HG02973 (cell line): Measurements from ENCODE around the gene FMNL2.
"Not testable (repeated sequence)": the region's sequence is repeated elsewhere in the genome, so short reads cannot be mapped to it uniquely, and the experiment has no call there.

Experiments
- ATAC-seq: cut with Tn5 transposase; IDR thresholded peaks from one replicate; pipeline ENCODE4 v1.9.1; 2021; ENCODE audit warnings: moderate library complexity; ENCODE audit not compliant: unreplicated experiment

The FMNL2 gene

GRCh38 chr2:152466980-152467676, 132.2 kb downstream of the FMNL2 start:
- ATAC-seq: peak; percentile 89

- no peak for ATAC-seq
Observed at GRCh38 chr2:152467677-152468410, 132.9 kb downstream of the FMNL2 start.

- ATAC-seq: no peak
Observed at GRCh38 chr2:152468899-152469692, 134.1 kb downstream of the FMNL2 start.

GRCh38 chr2:152470861-152471854, 136.2 kb downstream of the FMNL2 start:
- no peak for ATAC-seq

- ATAC-seq: no peak
Observed at GRCh38 chr2:152472481-152472887, 137.5 kb downstream of the FMNL2 start.

- no peak for ATAC-seq
Observed at GRCh38 chr2:152473151-152473857, 138.3 kb downstream of the FMNL2 start.

- not testable (repeated sequence) for ATAC-seq
Observed at GRCh38 chr2:152474523-152474922, 139.5 kb downstream of the FMNL2 start.

GRCh38 chr2:152475982-152476381, 141.0 kb downstream of the FMNL2 start:
- no peak for ATAC-seq

GRCh38 chr2:152477347-152478092, 142.5 kb downstream of the FMNL2 start:
- no peak for ATAC-seq

GRCh38 chr2:152479282-152479681, 144.3 kb downstream of the FMNL2 start:
- ATAC-seq: no peak

- no peak for ATAC-seq
Observed at GRCh38 chr2:152480821-152481399, 145.9 kb downstream of the FMNL2 start.

- ATAC-seq: no peak
Observed at GRCh38 chr2:152481881-152482583, 147.1 kb downstream of the FMNL2 start.

GRCh38 chr2:152483276-152484063, 148.5 kb downstream of the FMNL2 start:
- ATAC-seq: no peak

- no peak for ATAC-seq
Observed at GRCh38 chr2:152485954-152486736, 151.2 kb downstream of the FMNL2 start.

- ATAC-seq: no peak
Observed at GRCh38 chr2:152486737-152487400, 151.9 kb downstream of the FMNL2 start.

- no peak for ATAC-seq
Observed at GRCh38 chr2:152488075-152488474, 153.1 kb downstream of the FMNL2 start.
